Activated CD8-positive, alpha-beta memory T cell treated with anti-CD3 and anti-CD28 coated beads for 4 hours (primary cell): Measurements from ENCODE around the gene SNX4.
A peak's percentile ranks its signal among the peaks of the same experiment; 100 is the strongest.
"Not testable (repeated sequence)": the region's sequence is repeated elsewhere in the genome, so short reads cannot be mapped to it uniquely, and the experiment has no call there.

Source experiments
- DNase-seq, 2 donors: peaks; one replicate each; pipeline ENCODE4 v3.0.0-alpha.2; 2020; ENCODE audit warnings: low read depth in 2 of 2

Gene SNX4

GRCh38 chr3:125519678-125520562, at the start of gene SNX4:
SNX4 (minus strand) TSS chr3:125520202; CDS start chr3:125520172, 30 bp downstream.
- peak; percentile 61 to 73 for DNase-seq

- no peak for DNase-seq
Observed at GRCh38 chr3:125556314-125556713, 36.3 kb upstream of the SNX4 start.

- DNase-seq = no peak
Observed at GRCh38 chr3:125552401-125552800, 32.4 kb upstream of the SNX4 start.

- DNase-seq = no peak
Observed at GRCh38 chr3:125528920-125529319, 8.9 kb upstream of the SNX4 start.

- no peak for DNase-seq
Observed at GRCh38 chr3:125525153-125525552, 5.2 kb upstream of the SNX4 start.

- DNase-seq = not testable (repeated sequence)
Observed at GRCh38 chr3:125520563-125520919, 539 bp upstream of the SNX4 start.

GRCh38 chr3:125515421-125515820, 4.6 kb downstream of the SNX4 start:
- DNase-seq = no peak

- no peak for DNase-seq
Observed at GRCh38 chr3:125513490-125514115, 6.4 kb downstream of the SNX4 start.

GRCh38 chr3:125512135-125512920, 7.7 kb downstream of the SNX4 start:
- no peak for DNase-seq

GRCh38 chr3:125511420-125512118, 8.4 kb downstream of the SNX4 start:
- no peak for DNase-seq

GRCh38 chr3:125507128-125507527, 12.9 kb downstream of the SNX4 start:
- no peak for DNase-seq

- no peak for DNase-seq
Observed at GRCh38 chr3:125498630-125499029, 21.4 kb downstream of the SNX4 start.

GRCh38 chr3:125496701-125497100, 23.3 kb downstream of the SNX4 start:
- DNase-seq = no peak

GRCh38 chr3:125482406-125482805, 37.6 kb downstream of the SNX4 start:
- DNase-seq = no peak

GRCh38 chr3:125481786-125482185, 38.2 kb downstream of the SNX4 start:
- DNase-seq = no peak

- DNase-seq = not testable (repeated sequence)
Observed at GRCh38 chr3:125481375-125481759, 38.6 kb downstream of the SNX4 start.

- no peak for DNase-seq
Observed at GRCh38 chr3:125480656-125481374, 39.2 kb downstream of the SNX4 start.

GRCh38 chr3:125479091-125479490, 40.9 kb downstream of the SNX4 start:
- DNase-seq = no peak

GRCh38 chr3:125478326-125478725, 41.7 kb downstream of the SNX4 start:
- DNase-seq = no peak

GRCh38 chr3:125477701-125478100, 42.3 kb downstream of the SNX4 start:
- DNase-seq = no peak

GRCh38 chr3:125470671-125471070, 49.3 kb downstream of the SNX4 start:
- no peak for DNase-seq
